Renal cortex interstitium (tissue), 11 donors: ENCODE measurements around the gene S100A6. TPM values are rescaled to one million over a fixed set of nuclear protein-coding genes. Genes with fewer than 3 reads are reported as not detected.
"Not testable (repeated sequence)": the region's sequence is repeated elsewhere in the genome, so short reads cannot be mapped to it uniquely, and the experiment has no call there.

Experiments used
- DNase-seq, 11 donors: peaks; one replicate each; pipeline ENCODE4 v3.0.0-alpha.2; 2013; ENCODE audit warnings: low read depth in 9 of 11, low spot score in 4 of 11; ENCODE audit errors: extremely low read depth in 1 of 11
- polyA plus RNA-seq, 3 donors: library from polyadenylated mRNA; unstranded; fragments of 120-200 nt; gene quantifications; one replicate each; pipeline ENCODE4 v1.2.1, GENCODE V29; 2013; ENCODE audit not compliant: insufficient read length in 3 of 3

Gene S100A6
- polyA plus RNA-seq, 3 donors: 182 to 242 (median 198) TPM

DNA sequence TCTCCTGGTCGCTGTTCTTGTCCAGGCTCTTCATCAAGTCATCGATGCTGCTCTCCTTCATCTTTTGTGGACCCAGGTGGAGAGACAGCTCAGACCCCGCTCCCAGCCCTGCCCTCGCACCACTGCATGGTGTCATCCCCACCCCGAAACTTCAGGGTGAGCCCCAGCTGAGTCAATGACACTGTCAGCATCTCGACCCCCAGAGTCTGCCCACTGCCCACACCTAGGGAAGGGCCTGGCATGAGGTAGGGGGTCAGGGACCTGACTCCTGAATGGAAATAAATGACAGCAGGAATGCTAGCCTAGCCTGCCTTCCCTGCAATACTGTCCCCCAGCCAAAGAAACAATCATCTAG is 1.6 kb upstream of the S100A6 start:
- no peak for DNase-seq

DNA sequence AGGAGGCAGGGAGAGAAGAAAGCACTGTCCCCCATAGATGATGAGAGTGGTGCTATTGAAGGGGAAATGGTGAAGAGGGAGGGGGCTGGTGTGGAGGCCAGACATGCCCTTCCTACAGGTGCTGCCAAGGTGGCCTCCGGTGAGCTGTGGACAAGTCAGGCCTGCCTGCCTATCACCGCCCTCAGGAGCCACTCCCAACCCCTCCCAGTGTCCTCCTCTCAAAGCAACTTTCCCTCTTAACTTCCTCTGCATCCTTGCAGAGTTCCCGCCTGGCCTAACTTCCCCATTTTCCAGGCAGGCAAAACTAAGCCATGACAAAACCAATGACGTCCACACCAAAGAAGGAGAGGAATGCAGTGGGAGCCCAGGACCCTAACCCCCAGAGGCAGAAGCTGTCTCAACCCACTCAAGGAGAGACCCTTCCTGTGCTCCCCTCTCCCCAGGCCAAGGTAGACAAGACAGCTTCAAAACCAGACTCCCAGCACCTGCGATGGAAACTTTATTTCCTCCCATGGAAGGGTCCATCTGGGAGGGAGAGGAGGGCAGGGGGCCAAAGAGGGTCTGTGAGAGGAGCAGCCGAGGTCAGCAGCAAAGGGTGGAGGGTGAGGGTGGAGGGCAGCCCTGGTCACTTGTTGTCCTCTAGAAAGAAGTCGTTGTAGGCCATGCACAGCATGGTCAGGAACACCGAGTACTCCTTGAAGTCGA is 1.0 kb upstream of the S100A6 start:
- DNase-seq: no peak

DNA sequence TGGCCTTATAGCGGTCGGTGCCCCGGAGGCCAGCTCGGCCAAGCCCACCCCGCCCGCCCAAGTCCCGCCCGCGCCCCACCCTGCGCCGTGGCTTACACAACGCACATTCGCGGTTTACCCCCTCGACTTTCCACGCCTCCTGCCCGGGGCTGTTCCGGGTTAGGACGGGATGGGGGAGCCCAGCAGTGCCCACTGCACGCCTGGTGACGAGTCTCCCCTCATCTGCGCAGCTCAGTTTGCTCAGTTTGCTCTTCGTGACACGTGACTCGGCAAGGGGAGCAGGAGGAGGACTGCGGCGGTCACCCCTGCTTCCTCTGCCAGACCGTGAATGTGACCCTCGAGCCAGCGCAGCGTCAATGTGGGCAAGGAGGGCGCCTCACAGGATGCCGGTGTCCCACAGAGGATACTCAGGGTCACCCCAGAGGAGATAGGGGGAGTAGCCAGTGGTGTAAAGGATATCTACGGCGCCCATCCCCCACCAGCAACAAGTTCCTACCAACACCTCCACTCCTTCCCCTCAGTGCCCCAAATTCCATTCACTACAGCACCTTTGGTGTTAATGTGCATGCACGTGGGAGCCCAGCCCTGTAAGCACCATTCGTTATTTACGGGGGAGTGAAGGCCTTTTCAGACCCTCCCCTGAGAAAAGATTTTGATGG is 350 bp upstream of the S100A6 start:
- DNase-seq: peak in 6 of 11 donors; percentile 43 to 51 (median 49)

GRCh38 chr1:153534925-153535241 is 908 bp downstream of the S100A6 start:
- DNase-seq: no peak

GRCh38 chr1:153534226-153534924 is 1.4 kb downstream of the S100A6 start:
- DNase-seq: no peak

DNA sequence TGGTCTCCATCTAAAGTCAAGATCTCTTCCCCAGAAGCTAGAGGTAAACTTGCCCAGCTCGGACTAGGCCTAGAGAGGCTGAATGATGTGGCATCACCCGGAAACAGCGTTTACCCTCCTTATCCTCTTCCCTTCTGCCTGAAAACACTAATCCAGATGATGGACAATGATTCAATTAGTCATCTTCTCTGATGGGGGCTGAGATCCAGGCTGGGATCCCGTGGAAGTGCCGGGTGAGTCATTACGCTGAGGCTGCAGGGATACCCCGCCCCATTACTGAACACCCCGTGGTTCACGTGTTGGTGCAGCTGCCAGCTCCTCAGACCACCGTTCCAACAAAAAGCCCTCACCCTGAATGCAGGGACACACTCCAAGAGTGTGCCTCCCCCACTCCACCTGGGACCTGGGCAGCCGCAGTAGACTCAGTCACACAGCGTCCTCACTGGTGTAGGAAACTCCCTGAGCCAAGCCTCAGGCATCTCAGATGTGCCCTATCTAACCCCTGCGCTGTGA is 2.0 kb downstream of the S100A6 start:
- DNase-seq: no peak

- peak in 8 of 11 donors; percentile 66 to 84 (median 74) for DNase-seq
Observed at GRCh38 chr1:153532769-153533599, 2.8 kb downstream of the S100A6 start.

DNA sequence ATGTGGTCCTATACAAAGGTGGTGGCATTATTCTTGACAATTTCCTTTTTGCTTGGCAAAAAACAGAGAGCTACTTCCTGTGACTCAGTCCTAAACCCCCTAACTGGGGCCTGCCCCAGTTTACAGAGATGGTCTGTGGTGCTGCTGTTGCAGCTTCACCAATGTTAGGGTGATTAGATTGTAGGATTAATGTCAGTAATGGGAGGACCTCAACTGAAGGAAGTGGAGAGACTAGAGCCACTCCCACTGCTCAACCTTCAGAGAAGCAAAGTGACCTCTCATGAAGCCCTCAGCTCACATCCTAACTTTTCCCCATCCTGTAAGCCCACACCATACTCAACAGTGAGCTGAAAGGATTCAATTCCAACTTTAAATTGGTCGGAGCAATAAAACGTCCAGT is 3.6 kb downstream of the S100A6 start:
- no peak for DNase-seq

DNA sequence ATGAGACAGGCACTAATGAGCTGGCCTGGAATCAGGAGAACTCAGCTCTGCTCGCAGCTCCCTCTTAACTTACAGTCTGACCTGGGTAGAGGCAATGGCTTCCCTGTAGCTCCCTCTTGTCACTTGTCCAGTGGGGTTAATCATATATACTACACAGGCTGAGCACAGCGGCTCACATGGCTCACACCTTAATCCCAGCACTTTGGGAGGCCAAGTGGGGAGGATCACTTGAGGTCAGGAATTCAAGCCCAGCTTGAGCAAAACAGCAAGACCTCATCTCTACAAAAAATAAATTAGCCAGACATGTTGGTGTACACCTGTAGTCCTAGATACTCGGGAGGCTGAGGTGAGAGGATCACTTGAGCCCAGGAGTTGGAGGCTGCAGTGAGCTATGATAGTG is 4.2 kb downstream of the S100A6 start:
- DNase-seq: no peak

GRCh38 chr1:153527683-153528040 is 8.1 kb downstream of the S100A6 start:
- DNase-seq: no peak

DNA sequence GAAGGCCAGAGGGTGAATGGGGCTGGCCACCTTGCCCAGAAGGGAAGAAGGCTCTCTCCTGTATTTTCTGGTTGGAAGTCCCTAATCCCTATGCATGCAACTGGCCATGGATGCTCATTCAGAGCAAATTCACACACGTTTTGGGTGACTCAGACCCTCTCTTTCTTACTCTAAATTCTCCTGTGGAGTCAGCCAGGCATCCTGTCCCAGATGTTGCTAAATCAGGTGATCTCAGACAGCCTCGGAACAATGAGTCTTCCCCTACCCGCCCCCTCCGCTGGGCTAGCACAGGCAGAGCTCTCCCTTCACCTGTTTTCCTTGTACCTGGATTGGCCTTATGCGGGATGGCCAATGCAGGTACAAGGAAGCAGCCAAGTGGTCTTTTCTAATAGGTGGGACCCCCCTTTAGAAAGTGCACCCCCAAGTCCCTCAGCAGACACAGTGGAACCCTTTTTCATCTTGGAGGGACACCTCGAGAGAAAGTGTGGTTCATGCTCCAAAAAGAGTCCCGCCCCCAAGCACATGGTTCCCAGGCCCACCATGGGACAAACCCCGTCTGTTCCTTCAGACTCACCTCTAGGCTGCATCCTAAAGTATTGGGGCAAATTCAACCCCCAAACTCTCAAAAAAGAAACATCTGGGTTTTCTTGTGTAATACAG is 8.6 kb downstream of the S100A6 start:
- DNase-seq: no peak

GRCh38 chr1:153526132-153526543 is 9.7 kb downstream of the S100A6 start:
- DNase-seq: no peak

- no peak for DNase-seq
Observed at GRCh38 chr1:153525088-153525728, 10.6 kb downstream of the S100A6 start.

GRCh38 chr1:153522353-153523048 is 13.3 kb downstream of the S100A6 start:
- DNase-seq: not testable (repeated sequence)

- not testable (repeated sequence) for DNase-seq
Observed at GRCh38 chr1:153521808-153522207, 14.0 kb downstream of the S100A6 start.

DNA sequence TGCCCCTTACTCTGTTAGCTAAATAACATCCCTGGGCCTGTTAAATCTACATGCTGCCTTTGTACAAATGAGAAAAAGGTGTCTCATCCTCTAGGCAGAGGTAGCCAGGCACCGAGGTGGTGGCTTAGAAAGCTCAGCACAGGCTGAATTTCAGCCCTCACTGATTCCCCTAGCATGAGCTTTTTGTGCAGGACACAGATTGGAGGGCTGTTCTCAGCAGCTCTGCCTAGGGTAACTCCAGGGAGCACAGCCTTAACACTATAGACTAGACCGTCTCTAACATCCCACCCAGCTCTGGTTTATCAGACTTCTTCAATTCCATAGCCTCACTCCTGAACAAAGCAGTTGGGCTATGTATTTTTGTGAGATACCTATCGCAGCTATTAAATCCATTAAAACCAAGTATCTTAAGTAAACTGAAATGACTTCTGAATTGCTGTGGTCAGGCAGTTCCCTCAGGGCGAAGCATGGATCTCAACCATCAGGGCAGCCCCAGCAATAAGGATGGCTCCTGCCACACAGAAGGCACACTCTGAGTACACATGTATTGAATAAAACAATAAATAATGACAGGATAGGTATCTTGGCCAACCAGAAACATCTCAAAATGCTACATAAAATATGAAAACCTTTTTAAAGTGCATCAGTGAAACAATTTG is 14.8 kb downstream of the S100A6 start:
- no peak for DNase-seq

DNA sequence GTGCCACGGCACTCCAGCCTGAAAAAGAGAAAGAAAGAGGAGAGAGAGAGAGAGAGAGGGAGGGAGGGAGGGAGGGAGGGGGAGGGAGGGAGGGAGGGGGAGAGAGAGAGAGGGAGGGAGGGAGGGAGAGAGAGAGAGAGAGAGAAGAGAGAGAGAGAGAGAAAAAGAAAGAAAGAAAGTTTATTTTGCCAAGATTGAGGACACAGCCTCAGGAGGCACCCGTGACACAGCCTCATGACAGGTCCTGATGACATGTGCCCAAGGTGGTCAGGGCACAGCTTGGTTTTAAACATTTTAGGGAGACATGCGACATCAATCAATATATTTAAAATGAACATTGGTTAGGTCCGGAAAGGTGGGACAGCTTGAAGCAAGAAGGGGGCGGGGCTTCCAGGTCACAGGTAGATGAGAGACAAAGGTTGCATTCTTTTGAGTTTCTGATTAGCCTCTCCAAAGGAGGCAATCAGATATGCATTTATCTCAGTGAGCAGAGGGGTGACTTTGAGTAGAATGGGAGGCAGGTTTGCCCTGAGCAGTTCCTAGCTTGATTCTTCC is 15.6 kb downstream of the S100A6 start:
- not testable (repeated sequence) for DNase-seq
